ENCODE measurements around the gene CCL22.
A peak's percentile ranks its signal among the peaks of the same experiment; 100 is the strongest.
"Not testable (repeated sequence)": the region's sequence is repeated elsewhere in the genome, so short reads cannot be mapped to it uniquely, and the experiment has no call there.

CCL22 gene, protein sequence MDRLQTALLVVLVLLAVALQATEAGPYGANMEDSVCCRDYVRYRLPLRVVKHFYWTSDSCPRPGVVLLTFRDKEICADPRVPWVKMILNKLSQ

GRCh38 chr16:57358527-57359095, at the start of gene CCL22:
Gene CCL22, plus strand, starts transcription at chr16:57358783. Its CDS starts 34 bp downstream, at chr16:57358817.
- DNase-seq (ENCODE audit: low read depth), result no peak

DNA sequence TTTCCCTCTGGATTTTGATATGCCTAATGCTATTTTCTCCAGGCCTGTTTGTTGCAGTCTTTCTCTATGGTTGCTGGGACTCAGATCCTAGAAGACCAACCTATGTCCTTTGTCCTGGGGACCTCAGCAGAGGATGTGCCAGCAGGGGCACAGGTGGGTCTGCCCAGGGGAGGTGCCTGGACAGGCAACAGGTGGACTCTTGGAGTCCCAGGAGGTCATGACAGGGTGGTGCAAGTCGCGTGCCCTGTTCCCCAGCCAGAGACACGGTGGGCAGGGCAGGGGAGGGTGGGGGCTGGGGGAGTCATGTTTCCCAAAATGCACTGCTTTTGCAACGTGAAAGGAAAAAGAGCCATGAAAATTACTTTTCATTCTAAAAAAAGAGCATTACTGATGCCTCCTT, 47.8 kb upstream of the CCL22 start:
- no peak for DNase-seq (ENCODE audit: low read depth)

DNA sequence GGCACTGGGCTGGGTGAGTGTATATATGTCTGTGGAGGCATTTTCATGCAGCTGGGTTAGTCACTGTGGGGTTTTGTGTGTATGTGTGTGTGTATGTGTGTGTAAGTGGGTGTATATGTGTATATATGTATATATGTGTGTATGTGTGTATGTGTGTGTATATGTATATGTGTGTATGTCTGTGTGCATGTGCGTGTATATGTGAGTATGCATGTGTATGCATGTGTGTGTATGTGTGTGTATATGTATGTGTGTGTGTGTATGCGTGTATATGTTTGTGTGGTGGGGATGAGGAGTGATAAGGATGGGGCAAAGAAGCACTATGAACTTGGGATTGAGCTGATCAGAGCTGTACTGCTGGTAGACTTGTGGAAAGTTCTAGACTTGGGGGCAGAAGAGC, 45.1 kb upstream of the CCL22 start:
- DNase-seq (ENCODE audit: low read depth), result no peak

- DNase-seq (ENCODE audit: low read depth), result no peak
These were observed 44.3 kb upstream of the CCL22 start for GRCh38 chr16:57314161-57314785.

DNA sequence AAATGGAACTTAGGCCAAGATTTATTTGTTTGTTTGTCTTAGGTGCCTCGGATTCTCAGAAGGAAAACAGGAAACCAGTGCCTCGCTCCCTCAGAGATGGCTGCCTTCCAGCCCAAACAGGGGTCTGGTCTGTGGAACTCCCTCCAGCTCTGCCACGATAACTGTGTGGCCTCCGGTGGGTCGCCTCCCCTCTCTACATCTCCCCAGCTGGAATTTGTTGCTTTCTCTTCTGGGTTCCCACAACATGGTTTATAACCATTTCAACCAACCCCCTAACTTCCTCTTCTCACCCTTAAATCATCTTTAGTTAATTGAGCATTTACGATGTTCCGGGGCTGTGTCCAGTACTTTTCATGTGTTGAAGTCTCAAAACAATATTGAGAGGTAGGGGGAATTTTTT, 43.2 kb upstream of the CCL22 start:
- no peak for DNase-seq (ENCODE audit: low read depth)

DNA sequence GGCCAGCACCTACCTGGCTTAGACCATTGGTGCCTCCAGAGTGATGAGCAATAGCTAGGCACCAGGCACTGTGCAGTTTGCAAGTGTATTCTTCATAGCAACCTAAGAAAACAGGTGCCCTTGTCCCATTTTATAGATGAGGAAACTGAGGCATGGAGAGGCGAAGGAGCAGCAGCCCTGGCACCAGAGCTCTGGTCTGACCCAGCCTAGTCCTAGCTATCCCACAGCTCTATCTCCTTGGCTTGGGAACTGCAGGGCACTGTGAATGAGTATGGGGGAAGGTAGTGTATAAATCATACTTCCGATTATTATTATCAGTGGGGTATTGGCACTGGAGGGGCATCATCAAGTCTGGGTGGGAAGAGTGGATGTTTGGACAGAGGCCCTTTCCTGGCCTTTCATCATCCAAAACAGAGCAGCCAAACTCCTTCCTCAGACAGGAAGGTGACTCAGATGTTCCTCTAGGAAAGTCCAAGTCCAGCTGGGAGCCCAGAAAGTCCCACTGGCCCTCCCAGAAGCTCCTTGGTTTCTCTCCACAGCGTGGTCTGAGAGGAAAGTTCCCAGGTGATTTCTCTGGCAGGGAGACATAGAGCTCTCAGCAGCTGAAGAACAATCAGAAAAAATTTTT, 42.1 kb upstream of the CCL22 start:
- no peak for DNase-seq (ENCODE audit: low read depth)

- no peak for DNase-seq (ENCODE audit: low read depth)
These were observed 40.2 kb upstream of the CCL22 start for GRCh38 chr16:57318240-57318970.

DNA sequence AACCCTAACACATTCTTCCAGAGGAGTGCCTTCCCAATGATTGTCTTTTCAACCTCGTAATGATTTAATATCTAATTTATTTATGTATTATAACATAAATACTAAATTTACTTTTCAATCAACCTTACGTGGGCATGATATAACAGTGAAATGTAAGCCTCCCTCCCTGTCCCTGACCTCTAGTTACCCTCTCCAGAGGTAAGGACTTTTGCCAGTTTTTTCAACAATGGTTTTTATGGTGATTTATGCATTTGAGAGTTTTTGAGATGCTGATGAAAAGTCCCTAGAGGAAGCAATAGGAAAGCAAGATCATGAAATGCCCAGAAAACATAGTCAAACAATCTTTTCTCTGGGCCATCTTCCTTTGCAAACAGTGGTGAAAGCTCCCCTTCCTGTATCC, 38.9 kb upstream of the CCL22 start:
- DNase-seq (ENCODE audit: low read depth), result no peak

DNA sequence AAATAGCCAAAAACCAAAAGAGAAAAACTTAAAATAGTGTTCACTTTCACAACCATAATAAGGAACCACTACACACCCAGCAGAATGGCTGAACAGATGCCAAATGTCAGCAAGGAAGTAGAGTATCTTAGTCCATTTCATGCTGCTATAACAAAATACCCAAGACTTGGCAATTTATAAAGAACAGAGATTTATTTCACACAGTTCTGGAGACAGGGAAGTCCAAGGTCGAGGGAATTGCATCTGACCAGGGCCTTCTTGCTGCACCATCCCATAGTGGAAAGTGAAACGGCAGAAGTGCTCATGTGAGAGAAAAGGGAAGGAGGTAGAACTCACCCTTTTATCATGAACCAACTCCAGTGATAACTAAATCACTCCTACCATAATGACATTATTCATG, 33.8 kb upstream of the CCL22 start:
- DNase-seq (ENCODE audit: low read depth), result no peak

DNA sequence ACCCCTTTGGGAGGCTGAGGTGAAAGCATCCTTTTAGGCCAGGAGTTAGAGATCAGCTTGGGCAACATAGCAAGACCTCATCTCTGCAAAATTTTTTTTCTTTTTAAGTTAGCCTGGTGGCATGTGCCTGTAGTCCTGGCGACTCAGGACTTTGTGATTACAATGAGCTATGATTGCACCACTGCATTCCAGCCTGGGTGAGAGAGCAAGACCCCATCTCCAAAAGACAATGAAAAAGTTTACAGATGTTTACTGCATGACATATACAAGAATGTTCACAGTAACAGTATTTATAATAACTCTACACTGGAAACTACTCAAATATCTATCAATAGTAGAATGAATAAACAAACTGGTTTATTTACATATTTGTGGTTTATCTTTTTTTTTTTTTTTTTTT, 33.1 kb upstream of the CCL22 start:
- no peak for DNase-seq (ENCODE audit: low read depth)

DNA sequence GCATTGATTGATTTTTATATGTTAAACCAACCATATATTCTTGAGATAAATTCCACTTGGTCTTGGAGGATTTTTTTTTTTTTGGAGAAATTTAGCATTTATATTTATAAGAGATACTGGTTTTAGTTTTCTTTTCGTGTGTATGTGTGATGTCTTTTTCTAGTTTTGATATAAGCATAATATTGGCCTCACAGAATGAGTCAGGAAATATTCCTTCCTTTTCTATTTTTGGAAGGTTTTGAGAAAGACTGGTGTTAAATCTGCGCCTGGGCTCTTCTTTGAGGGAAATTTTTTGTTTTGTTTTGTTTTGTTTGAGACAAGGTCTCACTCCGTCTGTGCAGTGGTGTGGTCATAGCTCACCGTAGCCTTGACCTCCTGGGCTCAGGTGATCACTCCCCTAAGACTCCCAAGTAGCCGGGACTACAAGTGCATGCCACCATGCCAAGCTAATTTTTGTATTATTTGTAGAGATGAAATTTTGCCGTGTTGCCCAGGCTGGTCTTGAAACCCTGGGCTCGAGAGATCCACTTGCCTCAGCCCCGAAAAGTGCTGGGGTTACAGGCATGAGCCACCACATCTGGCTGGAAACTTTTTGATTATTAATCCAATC, 28.8 kb upstream of the CCL22 start:
- DNase-seq (ENCODE audit: low read depth), result no peak

DNA sequence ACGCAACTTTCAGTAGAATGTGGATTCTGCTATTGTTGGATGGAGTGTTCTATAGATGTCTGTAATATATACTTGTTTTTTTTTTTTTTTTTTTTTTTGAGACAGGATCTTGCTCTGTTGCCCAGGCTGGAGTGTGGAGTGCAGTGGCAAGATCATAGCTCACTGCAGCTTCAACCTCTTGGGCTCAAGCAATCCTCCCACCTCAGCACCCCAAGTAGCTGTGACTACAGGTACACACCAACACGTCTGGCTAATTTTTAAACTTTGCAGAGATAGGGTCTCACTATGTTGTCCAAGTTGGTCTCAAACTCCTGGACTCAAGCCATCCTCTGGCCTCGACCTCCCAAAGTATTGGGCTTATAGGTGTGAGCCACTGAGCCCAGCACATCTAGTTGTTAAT, 27.2 kb upstream of the CCL22 start:
- no peak for DNase-seq (ENCODE audit: low read depth)

DNA sequence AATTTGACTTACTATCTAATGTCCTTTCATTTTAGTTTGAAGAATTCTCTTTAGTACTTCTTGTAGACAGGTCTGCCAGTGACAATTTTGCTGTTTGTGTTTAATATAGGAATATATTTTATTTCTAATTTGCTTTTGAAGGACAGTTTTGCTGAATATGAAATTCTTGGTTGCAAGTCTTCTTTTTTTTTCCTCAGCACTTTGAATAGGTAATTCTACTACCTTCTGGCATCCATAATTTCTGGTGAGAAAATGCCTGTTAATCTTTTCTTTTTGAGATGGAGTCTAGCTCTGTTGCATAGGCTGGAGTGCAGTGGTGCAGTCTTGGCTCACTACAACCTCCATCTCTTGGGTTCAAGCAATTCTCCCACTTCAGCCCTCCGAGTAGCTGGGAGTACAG, 25.2 kb upstream of the CCL22 start:
- DNase-seq (ENCODE audit: low read depth), result no peak

GRCh38 chr16:57335366-57335765, 23.2 kb upstream of the CCL22 start:
- no peak for DNase-seq (ENCODE audit: low read depth)

DNA sequence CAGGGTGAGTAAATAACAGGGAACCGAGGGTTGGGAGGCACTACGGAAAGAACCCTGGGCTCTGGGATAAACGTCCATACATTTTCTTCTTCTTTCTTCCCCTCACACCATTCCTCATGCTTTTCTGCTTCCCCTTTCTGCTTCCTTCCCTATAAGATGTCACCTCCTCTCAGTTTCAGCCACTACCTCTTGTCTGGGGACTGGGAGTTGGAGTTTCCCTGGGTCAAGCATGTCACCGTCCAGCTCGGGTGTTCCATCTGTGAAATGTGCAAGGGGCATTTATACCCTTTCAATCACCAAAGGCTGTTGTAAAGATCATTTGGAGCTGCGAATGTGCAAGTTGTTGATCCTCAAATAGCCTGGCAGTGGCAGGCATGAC, 17.5 kb upstream of the CCL22 start:
- DNase-seq (ENCODE audit: low read depth), result no peak

DNA sequence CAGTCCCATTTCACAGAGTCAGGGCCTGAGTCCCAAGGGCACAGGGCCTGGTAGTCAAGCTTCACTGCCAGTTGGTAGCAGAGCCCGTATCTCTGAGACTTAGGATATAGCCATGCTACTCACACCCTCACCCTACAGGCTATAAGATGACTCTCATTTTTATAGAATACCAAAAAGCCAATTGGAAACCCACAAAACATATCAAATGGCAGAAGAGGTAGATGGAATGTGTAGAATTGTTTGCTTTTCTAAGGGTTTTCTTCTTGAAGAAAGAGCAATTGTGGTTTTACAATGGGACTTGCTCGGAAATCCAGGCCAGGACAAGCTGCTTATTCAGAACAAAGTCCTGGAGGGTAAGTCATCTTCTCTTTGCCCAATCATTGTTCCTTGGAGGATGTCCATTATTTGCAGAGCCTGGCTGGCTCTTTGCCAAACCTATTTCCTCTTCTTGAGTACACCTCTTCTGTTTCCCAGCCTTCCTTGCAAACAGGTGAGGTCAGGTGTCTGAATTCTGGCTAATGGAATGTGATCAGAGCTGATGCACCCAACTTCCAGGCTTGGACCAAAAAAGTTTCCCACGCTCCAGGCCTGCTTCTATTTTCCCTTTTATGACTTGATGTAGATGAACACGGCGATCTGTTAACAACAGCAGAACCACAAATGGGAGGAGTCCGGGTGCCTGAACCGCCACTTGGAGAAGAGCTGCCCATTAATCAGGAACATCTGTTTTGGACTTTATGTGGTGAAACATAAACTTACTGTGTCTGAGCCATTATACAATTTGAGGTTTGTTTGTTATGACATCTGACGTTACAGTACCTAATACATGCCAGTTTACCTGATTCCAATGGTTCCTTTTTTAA, 16.9 kb upstream of the CCL22 start:
- DNase-seq (ENCODE audit: low read depth), result peak; percentile 17

DNA sequence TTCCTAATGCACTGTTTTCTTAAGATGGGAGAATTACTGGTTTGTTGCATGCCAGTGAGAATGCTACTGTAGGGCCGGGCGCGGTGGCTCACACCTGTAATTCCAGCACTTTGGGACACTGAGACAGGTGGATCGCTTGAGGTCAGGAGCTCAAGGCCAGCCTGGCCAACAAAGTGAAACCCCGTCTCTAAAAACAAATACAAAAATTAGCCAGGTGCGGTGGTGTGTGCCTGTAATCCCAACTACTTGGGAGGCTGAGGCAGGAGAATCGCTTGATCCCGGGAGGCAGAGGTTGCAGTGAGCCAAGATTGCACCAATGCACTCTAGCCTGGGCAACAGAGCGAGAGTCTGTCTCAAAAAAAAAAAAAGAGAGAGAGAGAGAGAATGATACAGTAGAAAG, 16.0 kb upstream of the CCL22 start:
- not testable (repeated sequence) for DNase-seq (ENCODE audit: low read depth)

GRCh38 chr16:57343221-57343620, 15.4 kb upstream of the CCL22 start:
- DNase-seq (ENCODE audit: low read depth), result no peak

DNA sequence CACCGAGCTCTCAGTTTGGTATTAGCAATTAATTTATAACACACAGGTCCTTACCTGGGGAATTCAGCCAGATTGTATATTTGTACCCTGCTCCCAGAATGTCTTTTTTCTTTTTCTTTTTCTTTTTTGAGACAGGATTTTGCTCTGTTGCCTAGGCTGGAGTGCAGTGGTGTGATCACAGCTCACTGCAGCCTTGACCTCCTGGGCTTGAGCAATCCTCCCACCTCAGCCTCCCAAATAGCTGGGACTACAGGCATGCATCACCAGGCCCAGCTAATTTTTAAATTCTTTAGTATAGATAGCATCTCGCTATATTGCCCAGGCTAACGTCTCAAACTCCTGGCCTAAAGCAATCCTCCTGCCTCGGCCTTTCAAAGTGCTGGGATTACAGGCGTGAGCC, 14.5 kb upstream of the CCL22 start:
- not testable (repeated sequence) for DNase-seq (ENCODE audit: low read depth)

GRCh38 chr16:57345021-57345420, 13.6 kb upstream of the CCL22 start:
- DNase-seq (ENCODE audit: low read depth), result no peak

GRCh38 chr16:57345666-57346204, 12.8 kb upstream of the CCL22 start:
- no peak for DNase-seq (ENCODE audit: low read depth)

All from CMK (cell line).